WTC11 (cell line): ENCODE measurements around the gene MIDN. TPM values are rescaled to one million over a fixed set of nuclear protein-coding genes. Genes with fewer than 3 reads are reported as not detected.

Source experiments
- ATAC-seq: fragments of 200-7000 bp; cut with Tn5 transposase; 2 replicates; pipeline ENCODE4 v1.10.0; 2021; ENCODE audit warnings: mild to moderate bottlenecking, moderate library complexity
- CTCF ChIA-PET: fragments of 300-600 bp; sonication (Branson Sonifier 250); formaldehyde crosslinking; loops from one replicate; lab custom pipeline; 2021; ENCODE audit warnings: antibody characterized with exemption; lab: Charles Lee
- POLR2A ChIA-PET: fragments of 350-600 bp; sonication (Branson Sonifier 250); formaldehyde crosslinking; loops from one replicate; lab custom pipeline; 2021; ENCODE audit warnings: antibody characterized with exemption; lab: Charles Lee
- DNase-seq: peaks from one replicate; pipeline ENCODE4 v3.0.0; 2021; ENCODE audit warnings: low spot score
- H3K27ac Mint-ChIP-seq: 2 replicates; pipeline ENCODE4 v1.8.0; 2021; ENCODE audit warnings: mixed read lengths
- H3K27me3 Mint-ChIP-seq: 2 replicates; pipeline ENCODE4 v1.8.0; 2021; ENCODE audit warnings: low read depth, mild to moderate bottlenecking, moderate library complexity, mixed read lengths
- H3K36me3 Mint-ChIP-seq: 2 replicates; pipeline ENCODE4 v1.8.0; 2021; ENCODE audit warnings: mixed read lengths
- H3K4me1 Mint-ChIP-seq: 2 replicates; pipeline ENCODE4 v1.8.0; 2022; ENCODE audit warnings: mixed read lengths
- H3K4me3 Mint-ChIP-seq: 2 replicates; pipeline ENCODE4 v1.8.0; 2021; ENCODE audit warnings: mild to moderate bottlenecking, moderate library complexity, mixed read lengths
- H3K9me3 Mint-ChIP-seq: 2 replicates; pipeline ENCODE4 v1.8.0; 2021; ENCODE audit warnings: mixed read lengths
- ELF4 ChIP-seq: sonication (generic); formaldehyde crosslinking; IDR thresholded peaks from 2 replicates; pipeline ENCODE4 v1.8.1; 2022; ENCODE audit warnings: low read depth, mild to moderate bottlenecking, moderate library complexity, missing genetic modification reagents
- ESRRA ChIP-seq: sonication (generic); formaldehyde crosslinking; IDR thresholded peaks from 2 replicates; pipeline ENCODE4 v1.8.1; 2022; ENCODE audit warnings: mild to moderate bottlenecking, missing genetic modification reagents, borderline replicate concordance
- GTF2I ChIP-seq: fragments of 250-450 bp; sonication (Bioruptor Pico); conservative IDR thresholded peaks from 2 replicates; pipeline ENCODE4 v1.4.0; 2021; ENCODE audit warnings: mild to moderate bottlenecking
- HMGA2 ChIP-seq: fragments of 250-450 bp; sonication (Bioruptor Pico); IDR thresholded peaks from 2 replicates; pipeline ENCODE4 v1.4.0; 2021; ENCODE audit warnings: mild to moderate bottlenecking, moderate library complexity
- JAZF1 ChIP-seq: fragments of 250-450 bp; sonication (Bioruptor Pico); IDR thresholded peaks from 2 replicates; pipeline ENCODE4 v1.9.0; 2021; ENCODE audit warnings: moderate library complexity, mild to moderate bottlenecking, inconsistent platforms
- NR3C1 ChIP-seq: sonication (generic); formaldehyde crosslinking; conservative IDR thresholded peaks from 2 replicates; pipeline ENCODE4 v1.8.1; 2023; ENCODE audit warnings: low read depth, mild to moderate bottlenecking, missing genetic modification reagents
- SMAD4 ChIP-seq: sonication (generic); formaldehyde crosslinking; IDR thresholded peaks from 2 replicates; pipeline ENCODE4 v1.8.0; 2022; ENCODE audit warnings: mild to moderate bottlenecking, missing genetic modification reagents
- SOX15 ChIP-seq: fragments of 250-450 bp; sonication (Bioruptor Pico); IDR thresholded peaks from 2 replicates; pipeline ENCODE4 v1.9.0; 2021; ENCODE audit warnings: mild to moderate bottlenecking
- SP1 ChIP-seq: sonication (generic); formaldehyde crosslinking; conservative IDR thresholded peaks from 2 replicates; pipeline ENCODE4 v1.8.1; 2022; ENCODE audit warnings: missing genetic modification reagents
- TCF7 ChIP-seq: sonication (generic); formaldehyde crosslinking; IDR thresholded peaks from 2 replicates; pipeline ENCODE4 v1.8.0; 2022; ENCODE audit warnings: mild to moderate bottlenecking, low read depth, missing genetic modification reagents, moderate library complexity
- ZBTB21 ChIP-seq: sonication (generic); formaldehyde crosslinking; IDR thresholded peaks from 2 replicates; pipeline ENCODE4 v1.8.1; 2023; ENCODE audit warnings: mild to moderate bottlenecking, missing genetic modification reagents, borderline replicate concordance
- ZNF219 ChIP-seq: sonication (generic); formaldehyde crosslinking; IDR thresholded peaks from 2 replicates; pipeline ENCODE4 v1.8.0; 2023; ENCODE audit warnings: missing genetic modification reagents, mild to moderate bottlenecking, borderline replicate concordance
- ZNF317 ChIP-seq: sonication (generic); formaldehyde crosslinking; IDR thresholded peaks from 2 replicates; pipeline ENCODE4 v1.8.1; 2023; ENCODE audit warnings: low read depth, mild to moderate bottlenecking, moderate library complexity, missing genetic modification reagents, borderline replicate concordance
- total RNA-seq: library from RNA; stranded (reverse); gene quantifications from 3 replicates; pipeline ENCODE4 v1.2.3, GENCODE V29; 2021
- TF ChIP-seq, protein P1 (sequence below): sonication (generic); formaldehyde crosslinking; IDR thresholded peaks from 2 replicates; pipeline ENCODE4 v1.8.1; 2022; ENCODE audit warnings: mild to moderate bottlenecking, missing genetic modification reagents, moderate library complexity, borderline replicate concordance
- TF ChIP-seq, protein P2 (sequence below): fragments of 250-450 bp; sonication (Bioruptor Pico); IDR thresholded peaks from 2 replicates; pipeline ENCODE4 v1.9.0; 2021; ENCODE audit warnings: moderate library complexity, mild to moderate bottlenecking, inconsistent platforms, borderline replicate concordance
- TF ChIP-seq, protein P3 (sequence below): sonication (generic); formaldehyde crosslinking; IDR thresholded peaks from 2 replicates; pipeline ENCODE4 v1.8.0; 2023; ENCODE audit warnings: mild to moderate bottlenecking, missing genetic modification reagents
- TF ChIP-seq, protein P4 (sequence below): fragments of 250-450 bp; sonication (Bioruptor Pico); IDR thresholded peaks from 2 replicates; pipeline ENCODE4 v1.9.0; 2021; ENCODE audit warnings: mild to moderate bottlenecking, borderline replicate concordance

The MIDN gene
- total RNA-seq, 1 experiment from 2014 or later, result 189 TPM

DNA sequence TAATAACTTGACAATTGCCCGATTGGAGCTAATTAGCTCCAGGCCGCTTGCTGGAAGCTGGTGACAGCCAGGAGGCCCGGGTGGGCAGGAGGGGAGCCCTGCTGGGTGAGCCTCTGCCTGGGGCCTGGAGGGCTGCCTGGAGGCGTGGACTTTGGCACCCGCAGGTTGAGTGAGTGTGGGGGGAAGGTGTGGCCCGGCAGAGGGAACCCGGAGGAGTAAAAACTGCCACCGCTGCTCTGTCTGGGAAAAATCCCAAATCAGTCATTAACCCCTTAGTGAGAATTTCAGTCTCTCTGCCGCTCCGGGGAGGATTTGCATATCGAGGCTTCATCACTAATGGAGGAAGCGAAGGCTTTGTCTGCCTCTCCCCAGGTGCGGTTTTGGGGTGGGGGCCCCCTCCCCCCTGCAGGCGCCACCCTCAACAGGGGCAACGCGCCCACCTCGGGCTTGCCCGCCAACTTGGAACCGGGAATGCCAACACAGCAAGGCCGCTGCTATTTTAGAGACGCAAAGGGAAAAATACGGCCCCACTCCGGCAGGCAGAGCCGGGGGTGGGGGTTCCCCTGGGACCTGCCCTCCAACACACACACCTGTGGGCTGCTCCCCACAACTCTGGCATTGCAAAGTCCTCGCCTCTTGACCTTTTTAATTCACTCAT is 43.5 kb downstream of the MIDN start (continued):
- TF ChIP-seq ELF4 (CRISPR knock-in tag), result no peak
- TF ChIP-seq, protein P1, sequence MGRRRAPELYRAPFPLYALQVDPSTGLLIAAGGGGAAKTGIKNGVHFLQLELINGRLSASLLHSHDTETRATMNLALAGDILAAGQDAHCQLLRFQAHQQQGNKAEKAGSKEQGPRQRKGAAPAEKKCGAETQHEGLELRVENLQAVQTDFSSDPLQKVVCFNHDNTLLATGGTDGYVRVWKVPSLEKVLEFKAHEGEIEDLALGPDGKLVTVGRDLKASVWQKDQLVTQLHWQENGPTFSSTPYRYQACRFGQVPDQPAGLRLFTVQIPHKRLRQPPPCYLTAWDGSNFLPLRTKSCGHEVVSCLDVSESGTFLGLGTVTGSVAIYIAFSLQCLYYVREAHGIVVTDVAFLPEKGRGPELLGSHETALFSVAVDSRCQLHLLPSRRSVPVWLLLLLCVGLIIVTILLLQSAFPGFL (CRISPR knock-in tag), result no peak
- TF ChIP-seq SOX15 (CRISPR knock-in tag), result no peak

DNA sequence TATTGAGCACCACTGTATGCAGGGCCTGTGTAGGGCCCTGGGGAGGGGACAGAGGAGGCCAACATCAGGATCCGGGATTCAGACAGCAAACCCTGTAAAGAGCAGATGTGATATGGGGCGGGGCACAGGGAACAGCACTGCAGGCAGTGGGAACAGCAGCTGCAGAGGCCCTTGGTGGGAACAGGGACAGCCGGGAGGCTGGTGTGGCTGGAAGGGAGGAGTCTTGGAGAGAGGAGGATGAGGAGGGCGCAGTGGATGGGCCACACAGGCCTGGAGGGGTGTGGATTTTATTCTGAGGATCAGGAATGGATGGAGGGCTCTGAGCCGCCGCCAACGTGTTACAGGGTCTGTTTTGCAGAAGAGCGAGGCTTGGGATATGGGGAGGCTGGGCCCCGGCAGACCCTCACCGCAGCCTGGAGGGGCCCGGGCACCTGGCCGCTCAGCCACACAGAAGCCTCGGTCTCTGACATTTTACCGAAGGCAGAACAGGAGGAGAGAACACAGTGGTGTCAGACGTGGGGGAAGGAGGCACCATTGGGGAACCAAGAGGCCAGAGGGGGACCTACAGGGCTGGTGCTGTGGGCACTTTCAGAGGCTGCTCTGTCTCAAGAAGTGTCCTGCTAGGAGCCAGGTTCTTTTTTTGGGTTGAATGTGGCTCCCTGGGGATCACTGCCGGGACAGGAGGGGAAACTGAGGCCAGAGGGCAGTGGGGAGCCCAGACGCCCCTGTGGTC is 44.2 kb downstream of the MIDN start:
- TF ChIP-seq ZNF219 (CRISPR knock-in tag), result no peak
- no peak for TF ChIP-seq JAZF1 (CRISPR knock-in tag)
- TF ChIP-seq NR3C1 (CRISPR knock-in tag), result no peak
- H3K4me1 Mint-ChIP-seq, result peaks cover 3% of the 10 kb centered on the region; the same call in 1 of the 2 replicates
- H3K27me3 Mint-ChIP-seq, result peaks cover 8% of the 10 kb centered on the region
- no peaks in the 10 kb centered on the region for H3K36me3 Mint-ChIP-seq
- no peak for DNase-seq
- H3K27ac Mint-ChIP-seq, result no peak overlapping the region
- no peaks in the 10 kb centered on the region for H3K9me3 Mint-ChIP-seq
- no peak for ATAC-seq
- POLR2A ChIA-PET, result no interaction called here
- H3K4me3 Mint-ChIP-seq, result no peak overlapping the region
- CTCF ChIA-PET, result no interaction called here

DNA sequence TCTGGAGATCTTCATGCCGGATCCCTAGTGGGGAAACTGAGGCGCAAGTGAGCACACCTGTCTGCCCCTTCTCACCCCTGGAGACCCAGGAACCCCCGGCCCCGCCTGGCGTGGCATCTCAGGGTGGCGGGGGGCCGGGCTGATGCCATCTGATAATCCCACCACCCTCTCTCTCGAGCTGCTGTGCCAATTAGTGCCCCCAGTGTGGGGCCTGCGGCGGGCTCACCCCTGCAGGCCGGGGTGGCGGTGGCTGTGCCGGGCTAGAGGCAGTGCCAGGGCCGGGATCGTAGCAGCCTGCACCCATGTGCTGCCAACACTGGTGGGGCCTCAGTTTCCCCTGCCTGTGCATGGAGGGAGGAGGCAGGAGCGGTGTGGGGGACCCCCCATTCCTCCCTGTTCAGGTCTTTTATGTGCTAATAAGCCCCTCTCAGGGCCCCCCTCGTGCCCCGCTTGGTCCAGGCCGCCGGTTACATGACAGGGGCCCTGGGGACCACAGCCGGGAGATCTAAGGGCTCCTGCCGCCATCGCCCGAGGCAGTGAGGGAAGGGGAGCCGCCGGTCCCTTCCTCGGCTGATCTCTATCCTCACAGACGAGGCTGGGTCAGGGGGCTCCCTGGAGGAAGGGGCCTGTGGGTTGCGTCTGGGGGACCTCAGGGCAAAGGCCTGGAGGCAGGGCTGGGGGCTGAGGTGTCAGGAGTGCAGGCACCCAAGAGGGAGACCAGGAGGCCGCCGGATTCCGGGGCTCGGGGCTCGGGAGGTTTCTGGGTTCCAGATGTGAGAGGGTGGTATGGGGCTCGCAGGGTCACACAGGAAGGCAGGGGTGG is 45.6 kb downstream of the MIDN start:
- ChIA-PET POLR2A (interaction anchor here (0.7 kb wide), 1 partner anchor 293 kb away, joined by 4 read pairs; no protein-coding TSS in a partner anchor), CTCF (no interaction called here)
- no peak for ATAC-seq
- Mint-ChIP-seq H3K9me3 (no peaks in the 10 kb centered on the region), H3K4me3 (peak overlapping the region; percentile 59; the same call in 1 of the 2 replicates), H3K36me3 (no peaks in the 10 kb centered on the region), H3K27me3 (peaks cover 8% of the 10 kb centered on the region), H3K27ac (no peak overlapping the region), H3K4me1 (peaks cover 3% of the 10 kb centered on the region; the same call in 1 of the 2 replicates)
- no peak for DNase-seq
- TF ChIP-seq TCF7 (CRISPR knock-in tag) (no peak), ZNF317 (CRISPR knock-in tag) (no peak), HMGA2 (CRISPR knock-in tag) (no peak), ZNF219 (CRISPR knock-in tag) (no peak), ZBTB21 (no peak)
- TF ChIP-seq, protein P2, sequence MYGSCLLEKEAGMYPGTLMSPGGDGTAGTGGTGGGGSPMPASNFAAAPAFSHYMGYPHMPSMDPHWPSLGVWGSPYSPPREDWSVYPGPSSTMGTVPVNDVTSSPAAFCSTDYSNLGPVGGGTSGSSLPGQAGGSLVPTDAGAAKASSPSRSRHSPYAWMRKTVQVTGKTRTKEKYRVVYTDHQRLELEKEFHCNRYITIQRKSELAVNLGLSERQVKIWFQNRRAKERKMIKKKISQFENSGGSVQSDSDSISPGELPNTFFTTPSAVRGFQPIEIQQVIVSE (CRISPR knock-in tag), result no peak
- TF ChIP-seq, all 79 proteins: peak for 0

DNA sequence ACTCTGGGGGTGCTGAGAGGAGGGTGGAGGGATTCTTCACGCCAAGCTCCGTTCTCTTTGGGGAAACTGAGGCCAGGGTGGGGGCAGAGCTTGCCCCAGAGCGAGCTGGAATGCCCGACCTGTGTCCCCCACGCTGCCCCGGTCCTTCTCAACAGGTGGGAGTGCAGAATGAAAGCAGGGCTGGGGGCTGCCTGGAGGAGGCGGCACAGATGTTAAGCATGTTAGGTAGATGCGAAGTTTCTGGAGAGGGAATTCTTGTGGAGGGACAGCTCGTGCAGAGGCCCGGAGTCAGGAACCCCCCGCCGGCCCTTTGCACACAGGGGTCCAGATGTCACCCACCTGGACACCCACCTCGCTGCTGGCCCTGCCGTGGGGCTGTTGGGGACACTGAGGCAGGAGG is 46.3 kb downstream of the MIDN start:
- no peaks in the 10 kb centered on the region for H3K36me3 Mint-ChIP-seq
- H3K4me3 Mint-ChIP-seq, result peak overlapping the region; percentile 59
- no peak for DNase-seq
- peaks cover 8% of the 10 kb centered on the region for H3K27me3 Mint-ChIP-seq
- peaks cover 3% of the 10 kb centered on the region; the same call in 1 of the 2 replicates for H3K4me1 Mint-ChIP-seq
- ChIA-PET CTCF (no interaction called here), POLR2A (interaction anchor here (0.7 kb wide), 1 partner anchor 292 kb away, joined by 4 read pairs; no protein-coding TSS in a partner anchor)
- H3K9me3 Mint-ChIP-seq, result no peaks in the 10 kb centered on the region
- H3K27ac Mint-ChIP-seq, result no peak overlapping the region
- ATAC-seq, result no peak
- TF ChIP-seq SMAD4 (CRISPR knock-in tag), result no peak
- TF ChIP-seq ESRRA, result no peak
- TF ChIP-seq GTF2I, result no peak
- TF ChIP-seq, protein P3, sequence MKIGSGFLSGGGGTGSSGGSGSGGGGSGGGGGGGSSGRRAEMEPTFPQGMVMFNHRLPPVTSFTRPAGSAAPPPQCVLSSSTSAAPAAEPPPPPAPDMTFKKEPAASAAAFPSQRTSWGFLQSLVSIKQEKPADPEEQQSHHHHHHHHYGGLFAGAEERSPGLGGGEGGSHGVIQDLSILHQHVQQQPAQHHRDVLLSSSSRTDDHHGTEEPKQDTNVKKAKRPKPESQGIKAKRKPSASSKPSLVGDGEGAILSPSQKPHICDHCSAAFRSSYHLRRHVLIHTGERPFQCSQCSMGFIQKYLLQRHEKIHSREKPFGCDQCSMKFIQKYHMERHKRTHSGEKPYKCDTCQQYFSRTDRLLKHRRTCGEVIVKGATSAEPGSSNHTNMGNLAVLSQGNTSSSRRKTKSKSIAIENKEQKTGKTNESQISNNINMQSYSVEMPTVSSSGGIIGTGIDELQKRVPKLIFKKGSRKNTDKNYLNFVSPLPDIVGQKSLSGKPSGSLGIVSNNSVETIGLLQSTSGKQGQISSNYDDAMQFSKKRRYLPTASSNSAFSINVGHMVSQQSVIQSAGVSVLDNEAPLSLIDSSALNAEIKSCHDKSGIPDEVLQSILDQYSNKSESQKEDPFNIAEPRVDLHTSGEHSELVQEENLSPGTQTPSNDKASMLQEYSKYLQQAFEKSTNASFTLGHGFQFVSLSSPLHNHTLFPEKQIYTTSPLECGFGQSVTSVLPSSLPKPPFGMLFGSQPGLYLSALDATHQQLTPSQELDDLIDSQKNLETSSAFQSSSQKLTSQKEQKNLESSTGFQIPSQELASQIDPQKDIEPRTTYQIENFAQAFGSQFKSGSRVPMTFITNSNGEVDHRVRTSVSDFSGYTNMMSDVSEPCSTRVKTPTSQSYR, result no peak
- TF ChIP-seq, protein P4, sequence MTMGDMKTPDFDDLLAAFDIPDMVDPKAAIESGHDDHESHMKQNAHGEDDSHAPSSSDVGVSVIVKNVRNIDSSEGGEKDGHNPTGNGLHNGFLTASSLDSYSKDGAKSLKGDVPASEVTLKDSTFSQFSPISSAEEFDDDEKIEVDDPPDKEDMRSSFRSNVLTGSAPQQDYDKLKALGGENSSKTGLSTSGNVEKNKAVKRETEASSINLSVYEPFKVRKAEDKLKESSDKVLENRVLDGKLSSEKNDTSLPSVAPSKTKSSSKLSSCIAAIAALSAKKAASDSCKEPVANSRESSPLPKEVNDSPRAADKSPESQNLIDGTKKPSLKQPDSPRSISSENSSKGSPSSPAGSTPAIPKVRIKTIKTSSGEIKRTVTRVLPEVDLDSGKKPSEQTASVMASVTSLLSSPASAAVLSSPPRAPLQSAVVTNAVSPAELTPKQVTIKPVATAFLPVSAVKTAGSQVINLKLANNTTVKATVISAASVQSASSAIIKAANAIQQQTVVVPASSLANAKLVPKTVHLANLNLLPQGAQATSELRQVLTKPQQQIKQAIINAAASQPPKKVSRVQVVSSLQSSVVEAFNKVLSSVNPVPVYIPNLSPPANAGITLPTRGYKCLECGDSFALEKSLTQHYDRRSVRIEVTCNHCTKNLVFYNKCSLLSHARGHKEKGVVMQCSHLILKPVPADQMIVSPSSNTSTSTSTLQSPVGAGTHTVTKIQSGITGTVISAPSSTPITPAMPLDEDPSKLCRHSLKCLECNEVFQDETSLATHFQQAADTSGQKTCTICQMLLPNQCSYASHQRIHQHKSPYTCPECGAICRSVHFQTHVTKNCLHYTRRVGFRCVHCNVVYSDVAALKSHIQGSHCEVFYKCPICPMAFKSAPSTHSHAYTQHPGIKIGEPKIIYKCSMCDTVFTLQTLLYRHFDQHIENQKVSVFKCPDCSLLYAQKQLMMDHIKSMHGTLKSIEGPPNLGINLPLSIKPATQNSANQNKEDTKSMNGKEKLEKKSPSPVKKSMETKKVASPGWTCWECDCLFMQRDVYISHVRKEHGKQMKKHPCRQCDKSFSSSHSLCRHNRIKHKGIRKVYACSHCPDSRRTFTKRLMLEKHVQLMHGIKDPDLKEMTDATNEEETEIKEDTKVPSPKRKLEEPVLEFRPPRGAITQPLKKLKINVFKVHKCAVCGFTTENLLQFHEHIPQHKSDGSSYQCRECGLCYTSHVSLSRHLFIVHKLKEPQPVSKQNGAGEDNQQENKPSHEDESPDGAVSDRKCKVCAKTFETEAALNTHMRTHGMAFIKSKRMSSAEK (CRISPR knock-in tag), result no peak
- no peak for TF ChIP-seq SP1 (CRISPR knock-in tag)
